ENCODE data around the gene C3orf20. TPM values are rescaled to one million over a fixed set of nuclear protein-coding genes. Genes with fewer than 3 reads are reported as not detected.
"Not testable (repeated sequence)": the region's sequence is repeated elsewhere in the genome, so short reads cannot be mapped to it uniquely, and the experiment has no call there.

The C3orf20 gene
- total RNA-seq, 4 donors from 2014 or later: 0.29 TPM; not detected in 3

DNA sequence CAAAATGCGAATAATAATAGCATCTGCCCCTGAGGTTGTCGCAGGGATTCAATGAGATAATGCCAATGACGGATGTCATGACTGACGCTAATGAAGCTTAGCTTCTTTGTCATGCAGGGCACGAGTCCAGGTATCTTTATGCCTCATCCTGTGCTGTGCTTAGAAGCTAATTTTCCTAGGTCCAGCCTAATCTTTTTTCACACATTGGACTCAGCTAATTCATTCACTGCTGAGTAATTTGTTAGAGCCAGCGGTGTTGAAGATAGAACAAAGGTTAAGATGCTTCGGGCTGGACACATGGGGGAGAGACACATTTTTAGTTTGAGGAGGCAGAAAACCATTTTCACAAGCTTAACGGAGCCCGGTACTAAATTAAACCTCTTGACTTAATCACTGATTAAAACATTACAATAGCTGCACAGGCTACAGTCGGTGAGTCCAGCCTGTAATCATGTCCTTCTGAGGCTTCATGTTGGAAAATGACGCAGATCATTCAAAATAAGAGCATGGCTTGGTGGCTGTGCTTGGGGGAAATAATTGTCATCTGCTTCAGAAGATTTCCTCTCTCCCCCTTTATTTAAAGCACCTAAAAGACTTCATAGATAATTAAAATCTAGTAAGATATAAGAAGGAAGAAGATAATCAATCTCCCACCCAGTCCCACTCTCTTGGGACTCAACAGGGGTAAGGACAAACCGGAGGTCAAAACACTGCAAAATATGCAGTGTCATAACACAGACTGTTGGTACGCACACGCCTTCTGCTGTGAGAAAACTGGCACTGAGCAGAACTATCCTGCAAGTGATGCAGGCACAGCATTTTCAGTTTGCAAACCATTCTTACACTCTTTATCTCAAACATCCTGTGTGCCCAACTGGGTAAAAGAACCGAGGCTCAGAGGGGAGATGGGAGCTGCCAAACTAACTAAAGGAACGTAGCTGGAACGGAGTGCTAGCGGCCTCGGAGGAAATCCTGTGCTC is 26.7 kb upstream of the C3orf20 start:
- no peak for DNase-seq
- H3K36me3 ChIP-seq: no peaks in the 10 kb centered on the region

DNA sequence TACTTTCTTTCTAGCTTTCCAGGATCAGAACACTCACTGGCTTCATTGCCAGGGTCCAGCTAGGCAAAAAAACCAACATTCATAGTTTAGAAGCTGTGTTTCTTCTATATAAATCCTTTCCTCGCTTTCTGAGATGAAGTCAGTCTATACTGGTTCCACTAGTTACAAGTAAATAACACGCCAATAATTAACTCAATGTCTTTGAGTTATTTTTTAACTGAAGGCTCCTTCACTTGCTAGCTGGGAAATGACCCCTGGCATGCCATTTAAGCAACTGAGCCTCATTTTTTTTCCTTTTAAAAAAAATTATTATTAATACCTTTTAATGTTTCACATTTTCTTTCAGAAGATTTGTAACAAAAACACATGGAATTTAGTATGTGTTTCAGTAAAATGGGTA is 25.5 kb upstream of the C3orf20 start:
- intact Hi-C loops (cut with DNase I): loop anchor here (10.0 kb wide), 1 partner anchor 265 kb away; no protein-coding TSS in a partner anchor
- no peaks in the 10 kb centered on the region for H3K27me3 ChIP-seq
- peaks cover 13 to 25% of the 10 kb centered on the region in 2 donors for H3K4me1 ChIP-seq
- TF ChIP-seq, protein P1, sequence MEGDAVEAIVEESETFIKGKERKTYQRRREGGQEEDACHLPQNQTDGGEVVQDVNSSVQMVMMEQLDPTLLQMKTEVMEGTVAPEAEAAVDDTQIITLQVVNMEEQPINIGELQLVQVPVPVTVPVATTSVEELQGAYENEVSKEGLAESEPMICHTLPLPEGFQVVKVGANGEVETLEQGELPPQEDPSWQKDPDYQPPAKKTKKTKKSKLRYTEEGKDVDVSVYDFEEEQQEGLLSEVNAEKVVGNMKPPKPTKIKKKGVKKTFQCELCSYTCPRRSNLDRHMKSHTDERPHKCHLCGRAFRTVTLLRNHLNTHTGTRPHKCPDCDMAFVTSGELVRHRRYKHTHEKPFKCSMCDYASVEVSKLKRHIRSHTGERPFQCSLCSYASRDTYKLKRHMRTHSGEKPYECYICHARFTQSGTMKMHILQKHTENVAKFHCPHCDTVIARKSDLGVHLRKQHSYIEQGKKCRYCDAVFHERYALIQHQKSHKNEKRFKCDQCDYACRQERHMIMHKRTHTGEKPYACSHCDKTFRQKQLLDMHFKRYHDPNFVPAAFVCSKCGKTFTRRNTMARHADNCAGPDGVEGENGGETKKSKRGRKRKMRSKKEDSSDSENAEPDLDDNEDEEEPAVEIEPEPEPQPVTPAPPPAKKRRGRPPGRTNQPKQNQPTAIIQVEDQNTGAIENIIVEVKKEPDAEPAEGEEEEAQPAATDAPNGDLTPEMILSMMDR (IDR thresholded peaks at IDR 0.05): no peak
- TF ChIP-seq POLR2A (IDR thresholded peaks at IDR 0.05): no peak
- H3K36me3 ChIP-seq: no peaks in the 10 kb centered on the region
- H3K4me3 ChIP-seq (replicated peaks in 1 of 3): no peak overlapping the region
- no peak for DNase-seq
- no peak overlapping the region for H3K27ac ChIP-seq
- 88% methylated on average over 2 of the region's 2 CpGs for WGBS, 2 donors
- H3K9me3 ChIP-seq: no peaks in the 10 kb centered on the region

More for the DNA sequence above, 26.7 kb upstream of the C3orf20 start:
- H3K9me3 ChIP-seq: no peaks in the 10 kb centered on the region
- H3K27me3 ChIP-seq: no peaks in the 10 kb centered on the region
- TF ChIP-seq, protein P1 (IDR thresholded peaks at IDR 0.05): no peak
- no peak for TF ChIP-seq POLR2A (IDR thresholded peaks at IDR 0.05)
- no peak overlapping the region for H3K4me3 ChIP-seq (replicated peaks in 1 of 3)
- 73 to 76% methylated on average over 19 of the region's 19 CpGs for WGBS, 2 donors
- H3K27ac ChIP-seq: no peak overlapping the region
- intact Hi-C loops (cut with DNase I): loop anchor here (10.0 kb wide), 1 partner anchor 267 kb away; no protein-coding TSS in a partner anchor
- peaks cover 9 to 17% of the 10 kb centered on the region in 2 donors for H3K4me1 ChIP-seq

DNA sequence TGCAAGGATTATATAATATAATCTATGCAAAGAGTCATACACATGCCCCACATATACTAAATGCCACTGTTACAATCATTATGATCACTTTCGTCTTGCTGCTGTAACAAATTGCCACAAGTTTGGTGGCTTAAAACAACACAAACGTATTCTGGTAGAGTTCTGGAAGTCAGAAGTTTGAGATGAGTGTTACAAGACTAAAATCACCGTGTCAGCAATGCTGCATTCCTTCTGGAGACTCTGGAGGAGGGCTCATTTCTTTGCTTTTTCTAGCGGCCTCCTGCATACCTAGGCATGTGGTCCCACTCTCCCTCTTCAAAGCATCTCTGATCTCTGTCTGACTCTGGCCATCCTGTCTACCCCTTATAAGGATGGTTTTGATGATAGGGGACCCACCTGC is 24.7 kb upstream of the C3orf20 start:
- DNase-seq: no peak
- intact Hi-C loops (cut with DNase I): no loop called here

DNA sequence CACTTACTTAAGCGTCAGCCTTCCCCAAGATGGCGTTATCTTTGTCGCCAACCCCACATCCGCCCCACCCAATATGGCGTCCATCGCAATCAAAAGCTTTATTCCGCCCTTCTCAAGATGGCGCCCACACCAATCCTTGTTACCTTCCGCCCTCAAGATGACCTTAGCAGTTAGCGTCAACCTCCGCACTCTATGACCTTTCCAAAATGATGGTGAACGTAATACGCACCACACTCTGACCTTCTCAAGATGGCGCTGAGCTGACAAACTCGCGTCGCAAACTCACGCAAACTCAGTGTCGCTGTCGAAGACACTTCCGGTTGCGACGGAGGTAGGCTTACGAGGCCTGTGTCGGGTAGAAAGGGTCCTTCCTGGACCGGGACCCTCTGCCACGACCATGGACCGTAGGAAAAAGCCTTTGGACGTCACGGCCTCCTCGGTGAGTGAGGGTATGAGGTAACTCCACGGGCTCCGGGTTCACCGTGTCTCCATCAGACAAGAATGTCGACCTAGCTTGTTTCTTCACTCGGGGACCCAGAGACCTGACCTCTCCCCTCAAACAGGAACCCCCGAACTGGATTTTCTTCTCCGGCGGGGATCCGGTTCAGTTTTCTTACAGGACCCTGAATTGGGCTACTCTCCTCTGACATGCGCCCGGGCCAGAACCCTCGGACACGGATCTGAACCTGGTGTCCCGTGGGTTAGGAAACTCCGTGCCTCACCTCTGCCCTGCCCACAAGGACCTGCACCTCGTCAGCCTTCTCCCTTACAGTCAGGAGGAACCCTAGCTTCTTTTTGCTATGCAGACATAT is 23.3 kb upstream of the C3orf20 start, which contains the start of gene CCDC174:
Gene CCDC174, plus strand, starts transcription at position 323 of the 812 bp plus-strand sequence. Its CDS starts 75 bp downstream, at position 398.
- Histone ChIP-seq H3K4me3 (replicated peaks in 1 of 3) (peak within 1 kb of the TSS; percentile 54 to 85 (median 55)), H3K27me3 (no peaks in the 10 kb centered on the region), H3K27ac (peak within 1 kb of the TSS; percentile 79 to 84 (median 83)), H3K36me3 (peaks cover 17 to 21% of the 10 kb centered on the region in 2 donors), H3K9me3 (no peaks in the 10 kb centered on the region), H3K4me1 (peaks cover 13 to 25% of the 10 kb centered on the region in 2 donors)
- peak in 1 of 2 donors; percentile 79 for TF ChIP-seq POLR2A (IDR thresholded peaks at IDR 0.05)
- TF ChIP-seq, protein P1 (IDR thresholded peaks at IDR 0.05): no peak
- peak; percentile 95 to 96 for DNase-seq
- WGBS, 2 donors: 0% methylated on average over 37 to 47 of the region's 47 CpGs
- intact Hi-C loops (cut with DNase I): no loop called here

More for the DNA sequence above, 24.7 kb upstream of the C3orf20 start:
- 81 to 86% methylated on average over 4 of the region's 4 CpGs for WGBS, 2 donors
- TF ChIP-seq, protein P1 (IDR thresholded peaks at IDR 0.05): no peak
- no peak for TF ChIP-seq POLR2A (IDR thresholded peaks at IDR 0.05)
- no peak overlapping the region for H3K27ac ChIP-seq
- H3K27me3 ChIP-seq: no peaks in the 10 kb centered on the region
- no peaks in the 10 kb centered on the region for H3K9me3 ChIP-seq
- peaks cover 13 to 25% of the 10 kb centered on the region in 2 donors for H3K4me1 ChIP-seq
- H3K36me3 ChIP-seq: peaks cover 4 to 7% of the 10 kb centered on the region in 2 donors
- H3K4me3 ChIP-seq (replicated peaks in 1 of 3): no peak overlapping the region

DNA sequence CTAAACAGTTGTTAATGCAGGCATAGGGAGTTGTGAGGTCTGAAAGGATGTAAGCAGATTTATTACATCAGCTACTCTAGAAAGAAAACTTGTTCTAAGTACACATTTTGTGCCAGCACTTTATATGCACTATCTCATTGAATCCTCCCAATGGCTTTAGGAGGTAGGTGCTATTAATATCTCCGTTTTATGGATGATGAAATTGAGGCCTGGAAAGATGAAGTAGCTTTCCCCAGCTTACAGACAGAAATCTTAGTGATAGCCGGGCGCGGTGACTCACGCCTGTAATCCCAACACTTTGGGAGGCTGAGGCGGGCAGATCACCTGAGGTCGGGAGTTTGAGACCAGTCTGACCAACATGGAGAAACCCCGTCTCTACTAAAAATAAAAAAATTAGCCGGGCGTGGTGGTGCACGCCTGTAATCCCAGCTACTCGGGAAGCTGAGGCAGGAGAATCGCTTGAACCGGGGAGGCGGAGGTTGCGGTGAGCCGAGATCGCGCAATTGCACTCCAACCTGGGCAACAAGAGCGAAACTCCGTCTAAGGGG is 22.5 kb upstream of the C3orf20 start:
- Histone ChIP-seq H3K36me3 (peaks cover 24 to 29% of the 10 kb centered on the region in 2 donors), H3K4me1 (peaks cover 13 to 25% of the 10 kb centered on the region in 2 donors), H3K4me3 (replicated peaks in 1 of 3) (peak overlapping the region; percentile 54 to 85 (median 55)), H3K27ac (peak overlapping the region in 1 of 3 donors; percentile 70)
- WGBS, 2 donors: 80 to 88% methylated on average over 21 of the region's 21 CpGs
- H3K27me3 ChIP-seq; intact Hi-C loops (cut with DNase I); DNase-seq; H3K9me3 ChIP-seq: not testable (repeated sequence)
